Inflammatory macrophage treated with lipopolysaccharide for 1 hour (primary cell): ENCODE data around the gene CFAP74.

Source experiments
- DNase-seq, 2 donors: peaks; one replicate each; pipeline ENCODE4 v3.0.0-alpha.2; 2020 to 2022

The CFAP74 gene

GRCh38 chr1:2003541-2004131, at the start of gene CFAP74:
TSS of gene CFAP74 (minus strand) at chr1:2003786. CDS start at chr1:1990956, 12,830 bp downstream.
- peak in 1 of 2 donors; percentile 2 for DNase-seq

GRCh38 chr1:2053217-2053616, 49.6 kb upstream of the CFAP74 start:
- DNase-seq: no peak

GRCh38 chr1:2052756-2053155, 49.2 kb upstream of the CFAP74 start:
- no peak for DNase-seq

GRCh38 chr1:2052054-2052679, 48.6 kb upstream of the CFAP74 start:
- DNase-seq: no peak

GRCh38 chr1:2050793-2051682, 47.5 kb upstream of the CFAP74 start:
- DNase-seq: no peak

- DNase-seq: no peak
These were observed 46.8 kb upstream of the CFAP74 start for GRCh38 chr1:2050461-2050792.

- peak; percentile 1 to 11 for DNase-seq
These were observed 46.3 kb upstream of the CFAP74 start, which contains the start of gene PRKCZ for GRCh38 chr1:2049718-2050431. TSS of gene PRKCZ (plus strand) at chr1:2050411. CDS start at chr1:2050631, 220 bp downstream.

GRCh38 chr1:2049225-2049717, 45.7 kb upstream of the CFAP74 start:
- DNase-seq: no peak

- no peak for DNase-seq
These were observed 44.5 kb upstream of the CFAP74 start for GRCh38 chr1:2047749-2048729.

GRCh38 chr1:2046953-2047748, 43.6 kb upstream of the CFAP74 start:
- no peak for DNase-seq

- peak; percentile 3 to 38 for DNase-seq
These were observed 42.8 kb upstream of the CFAP74 start for GRCh38 chr1:2046174-2046917.

- no peak for DNase-seq
These were observed 42.0 kb upstream of the CFAP74 start for GRCh38 chr1:2045468-2046173.

GRCh38 chr1:2044510-2045319, 41.1 kb upstream of the CFAP74 start:
- peak; percentile 27 to 81 for DNase-seq

- DNase-seq: no peak
These were observed 40.3 kb upstream of the CFAP74 start for GRCh38 chr1:2043886-2044285.

GRCh38 chr1:2042830-2043773, 39.5 kb upstream of the CFAP74 start:
- DNase-seq: no peak

- no peak for DNase-seq
These were observed 38.3 kb upstream of the CFAP74 start for GRCh38 chr1:2041887-2042286.

- no peak for DNase-seq
These were observed 37.7 kb upstream of the CFAP74 start for GRCh38 chr1:2041305-2041704.
